CD4-positive, alpha-beta T cell treated with Interleukin-2 at 100 ng/mL for 4 hours (primary cell): ENCODE data around the gene MAB21L3.

Source experiments
- DNase-seq: peaks from one replicate; pipeline ENCODE4 v3.0.0-alpha.2; 2020; ENCODE audit warnings: low spot score

The MAB21L3 gene

DNA sequence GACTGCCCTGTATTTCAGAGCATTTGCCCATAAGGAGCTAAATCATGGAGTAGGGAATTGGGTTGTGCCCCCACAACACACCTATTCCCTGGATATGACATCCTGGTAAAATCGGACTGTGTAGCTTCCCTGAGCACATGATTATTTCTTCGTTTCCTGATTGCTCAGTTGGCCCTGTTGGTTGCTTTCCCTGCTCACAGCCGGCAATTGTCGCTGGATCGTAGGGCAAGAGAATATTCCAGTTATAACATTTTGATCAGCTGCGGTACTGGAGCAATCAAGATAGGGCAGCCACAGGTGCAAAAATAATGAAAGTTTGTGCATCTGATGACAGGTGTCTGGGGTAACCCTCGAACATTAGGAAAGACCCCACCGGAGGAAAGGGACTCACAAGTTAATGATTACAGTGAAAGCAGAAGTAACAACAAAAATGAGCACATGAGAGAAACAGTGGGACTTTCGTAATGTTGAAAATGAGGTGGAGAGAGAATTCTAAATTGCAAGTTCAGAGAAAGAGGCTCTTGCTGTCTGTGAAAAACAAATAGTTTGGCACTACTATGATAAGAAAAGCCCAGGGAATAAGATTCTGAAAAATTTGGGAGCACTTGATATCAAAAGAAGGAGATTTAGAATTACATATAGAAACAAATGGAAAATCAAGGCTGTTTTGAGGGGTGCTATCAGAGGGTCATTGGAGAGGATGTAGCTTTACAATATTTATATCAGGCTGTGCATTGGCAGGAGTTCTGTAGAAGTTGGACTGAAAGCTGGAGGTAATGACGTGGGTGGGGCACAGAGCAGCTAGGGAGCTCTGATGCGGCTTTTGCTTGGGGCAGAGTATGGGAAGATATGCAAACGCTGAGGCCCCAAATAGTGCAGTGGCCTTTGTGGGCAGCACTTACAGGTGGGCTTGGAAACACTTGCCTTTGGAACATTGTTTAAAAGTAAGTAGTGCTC is at the start of gene MAB21L3:
Gene MAB21L3 (plus strand): TSS at position 833 of the 957 bp plus-strand sequence. CDS start 1,217 bp downstream, outside the sequence.
- DNase-seq: no peak

GRCh38 chr1:116062201-116062600 is 49.0 kb upstream of the MAB21L3 start:
- no peak for DNase-seq

GRCh38 chr1:116064616-116065015 is 46.6 kb upstream of the MAB21L3 start:
- DNase-seq: no peak

DNA sequence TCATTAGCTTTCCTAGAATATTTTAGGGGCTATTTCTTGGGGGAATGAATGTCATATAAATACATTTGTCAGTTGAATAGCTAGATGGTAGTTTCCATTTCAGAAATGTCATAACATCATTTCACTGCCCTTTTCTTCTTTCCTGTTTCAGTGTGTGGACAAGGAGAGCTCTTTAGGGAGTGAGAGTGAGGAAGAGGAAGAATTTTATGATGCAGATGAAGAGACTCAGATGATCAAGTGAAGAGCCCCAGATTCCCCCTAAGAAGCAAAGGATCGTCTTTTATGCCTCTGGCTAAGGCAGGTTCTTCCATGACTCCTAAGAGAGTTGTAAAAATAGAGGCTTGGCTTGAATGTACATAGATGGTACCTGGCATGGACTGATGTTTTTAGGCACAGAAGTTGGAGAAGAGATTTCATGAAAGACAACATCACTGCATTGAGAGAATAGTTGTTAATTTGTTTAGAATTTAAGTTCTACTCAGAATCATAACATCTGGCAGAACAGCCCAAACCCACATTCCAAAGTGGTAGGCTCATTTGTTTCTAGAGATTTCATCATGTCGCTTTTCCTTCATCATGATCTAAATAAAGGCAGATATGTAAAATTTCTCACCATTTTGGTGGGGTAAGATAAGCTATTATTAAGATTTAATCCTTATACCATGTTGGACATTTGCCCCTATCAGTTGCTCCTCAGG is 44.2 kb upstream of the MAB21L3 start:
- DNase-seq: no peak

GRCh38 chr1:116067566-116067890 is 43.7 kb upstream of the MAB21L3 start:
- no peak for DNase-seq

DNA sequence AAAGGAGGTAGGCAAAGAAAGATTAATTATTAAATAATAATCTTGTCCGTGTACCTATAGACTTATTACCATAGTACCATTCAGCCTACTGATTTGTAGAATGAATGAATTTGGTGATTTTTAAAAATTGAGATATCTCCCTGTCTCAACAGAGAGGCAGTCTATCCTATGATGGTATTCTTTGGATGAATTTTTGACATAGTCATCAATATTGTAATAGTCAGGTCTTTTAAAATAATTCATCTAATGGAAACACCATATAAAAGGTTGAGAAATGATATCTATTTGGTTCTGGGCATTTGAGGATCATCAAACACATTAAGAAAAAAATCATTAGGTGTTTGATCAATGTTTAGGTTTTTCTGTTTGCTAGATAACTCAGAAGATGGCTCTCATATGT is 35.6 kb upstream of the MAB21L3 start:
- DNase-seq: no peak

DNA sequence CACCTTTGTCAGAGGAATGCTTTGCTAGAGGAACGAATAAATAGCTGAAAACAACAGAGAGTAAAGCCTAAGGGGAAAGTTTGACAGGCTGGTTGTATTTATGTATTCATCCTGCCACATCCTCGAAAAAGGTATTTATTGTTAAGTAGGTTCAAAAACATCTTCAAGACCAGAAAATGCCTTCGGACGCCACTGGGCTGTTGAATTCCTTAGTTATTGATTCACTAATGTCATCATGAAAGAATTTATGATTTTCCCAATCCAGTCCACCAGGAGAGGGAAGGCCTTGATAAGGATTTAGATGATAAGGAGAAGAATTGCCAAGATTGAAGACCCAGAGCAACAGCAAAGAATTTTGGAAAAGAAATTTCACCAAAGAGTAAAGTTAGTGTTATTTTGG is 35.2 kb upstream of the MAB21L3 start:
- DNase-seq: no peak

- DNase-seq: no peak
Observed at GRCh38 chr1:116076831-116077230, 34.4 kb upstream of the MAB21L3 start.

DNA sequence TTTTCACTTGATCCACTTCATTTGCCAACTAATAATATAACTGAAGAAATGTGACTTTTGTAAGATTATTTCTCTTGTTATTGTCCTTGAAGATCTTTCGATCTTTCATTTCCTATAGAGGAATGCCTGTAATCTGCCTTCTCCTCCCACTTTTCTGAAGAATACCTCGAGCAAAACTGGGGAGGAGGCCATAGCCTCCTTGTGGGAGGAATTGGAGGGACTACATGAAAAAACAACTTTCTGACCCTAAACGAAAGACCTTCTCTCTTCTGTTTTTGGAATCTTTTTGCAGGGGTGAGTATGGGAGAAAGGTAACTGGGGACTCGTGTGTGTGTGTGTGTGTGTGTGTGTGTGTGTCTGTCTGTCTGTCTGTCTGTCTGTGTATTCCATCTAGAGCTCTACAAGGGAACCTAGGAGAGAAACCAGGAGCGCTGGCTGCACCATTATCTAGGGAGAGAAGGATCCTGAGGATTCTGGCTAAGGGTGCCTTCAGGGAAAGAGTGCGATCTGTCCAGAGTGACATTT is 32.4 kb upstream of the MAB21L3 start:
- DNase-seq: no peak

DNA sequence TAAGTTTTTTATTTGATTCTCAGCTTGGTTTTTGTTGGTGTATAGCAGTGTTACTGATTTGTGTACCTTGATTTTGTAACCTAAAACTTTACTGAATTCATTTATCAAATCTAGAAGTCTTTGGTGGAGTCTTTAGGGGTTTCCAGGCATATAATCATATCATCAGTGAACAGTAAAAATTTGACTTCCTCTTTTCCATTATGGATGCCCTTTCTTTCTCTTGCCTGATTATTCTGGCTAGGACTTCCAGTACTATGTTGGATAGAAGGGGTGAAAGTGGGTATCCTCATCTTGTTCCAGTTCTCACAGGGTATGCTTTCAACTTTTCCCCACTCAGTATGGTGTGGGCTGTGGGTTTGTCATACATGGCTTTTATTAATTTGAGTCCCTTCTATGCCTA is 23.6 kb upstream of the MAB21L3 start:
- DNase-seq: no peak

GRCh38 chr1:116089870-116090269 is 21.3 kb upstream of the MAB21L3 start:
- no peak for DNase-seq

DNA sequence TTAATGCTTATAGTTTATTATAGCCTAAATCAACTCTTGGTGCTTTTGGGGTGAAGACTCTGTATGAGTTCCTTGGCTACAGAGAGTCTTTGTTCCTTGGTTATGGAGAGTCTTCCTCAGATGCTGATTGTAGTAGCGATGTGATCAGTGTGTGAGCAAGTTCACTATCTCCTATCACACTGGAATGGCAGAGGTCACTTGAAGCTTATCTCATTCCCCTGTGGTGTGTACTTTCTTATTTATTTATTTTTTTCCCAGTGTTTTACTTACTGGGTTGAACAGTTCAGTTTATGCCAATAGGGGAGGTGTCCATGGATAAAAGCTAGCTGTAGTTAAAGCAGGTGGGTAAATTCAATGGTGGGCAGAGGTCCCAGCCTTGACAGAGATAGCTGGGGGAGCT is 20.1 kb upstream of the MAB21L3 start:
- no peak for DNase-seq

DNA sequence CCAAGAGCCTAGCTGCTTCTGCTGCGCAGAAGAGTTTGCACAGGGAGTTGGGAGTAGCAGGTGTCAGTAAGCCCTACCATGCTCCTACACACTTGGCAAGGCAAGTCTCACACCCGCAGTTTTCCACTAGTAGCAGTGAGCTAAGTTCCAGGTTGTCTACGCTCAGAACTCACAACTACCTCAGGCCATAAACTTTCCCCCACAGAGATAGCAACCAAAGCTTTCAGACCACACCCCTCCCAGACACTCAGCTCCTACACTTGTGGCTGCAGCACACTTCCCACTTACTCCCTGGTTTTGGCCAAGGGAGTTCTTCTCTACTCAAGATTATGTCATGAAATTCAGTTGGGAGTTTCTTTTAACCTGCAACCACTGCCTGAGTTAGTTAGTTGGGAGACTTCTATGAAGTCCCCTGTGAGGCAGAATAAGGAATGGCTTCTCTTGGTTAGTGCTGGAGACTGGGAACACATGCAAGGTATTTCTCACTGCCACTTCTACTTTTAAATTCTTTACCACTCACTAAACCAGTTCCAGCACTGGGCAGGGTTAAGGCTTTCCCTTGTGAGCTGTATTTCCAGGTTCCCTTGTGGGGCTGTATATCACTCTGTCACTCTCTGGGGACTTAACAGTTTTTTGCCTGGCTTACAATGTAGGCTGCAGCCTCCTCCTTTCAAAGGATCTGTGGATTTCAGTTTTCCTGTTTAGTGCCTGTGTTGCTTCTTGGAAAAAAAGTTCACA is 18.3 kb upstream of the MAB21L3 start:
- no peak for DNase-seq

DNA sequence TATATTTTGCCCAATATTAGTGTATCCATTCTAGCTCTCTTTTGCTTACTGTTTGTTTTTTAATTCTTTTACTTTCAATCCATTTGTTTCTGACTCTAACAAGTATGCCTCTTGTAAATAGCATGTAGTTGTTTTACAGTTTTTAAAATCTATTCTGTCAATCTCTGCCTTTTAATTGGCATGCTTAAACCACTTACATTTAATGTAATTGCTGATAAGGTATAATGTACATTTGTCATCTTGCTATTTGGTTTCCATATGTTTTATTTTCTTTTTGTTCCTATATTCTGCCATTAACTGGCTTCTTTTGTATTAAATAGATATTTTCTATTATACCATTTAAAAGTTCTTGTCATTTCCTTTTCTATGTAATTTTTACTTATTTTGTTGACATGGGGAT is 16.2 kb upstream of the MAB21L3 start:
- no peak for DNase-seq

GRCh38 chr1:116096013-116096618 is 15.1 kb upstream of the MAB21L3 start:
- DNase-seq: no peak

GRCh38 chr1:116097626-116098025 is 13.6 kb upstream of the MAB21L3 start:
- no peak for DNase-seq

DNA sequence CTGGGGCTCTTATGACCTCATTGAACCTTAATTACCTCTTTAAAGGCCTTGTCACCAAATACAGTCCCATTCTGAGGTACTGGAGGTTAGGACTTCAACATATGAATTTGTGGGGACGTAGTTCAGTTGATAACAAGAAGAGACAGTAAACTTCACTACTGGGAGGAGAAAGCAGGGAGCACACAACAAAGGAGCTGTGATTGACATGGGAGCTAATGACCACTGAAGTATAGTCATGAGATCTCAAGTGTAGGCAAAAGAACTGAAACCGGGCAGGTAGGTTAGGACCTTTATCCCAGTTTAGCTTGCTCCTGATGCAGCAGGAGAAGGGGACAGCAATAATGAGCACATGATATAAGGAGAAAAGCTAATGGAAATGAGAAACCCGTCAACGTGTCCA is 11.8 kb upstream of the MAB21L3 start:
- DNase-seq: no peak

DNA sequence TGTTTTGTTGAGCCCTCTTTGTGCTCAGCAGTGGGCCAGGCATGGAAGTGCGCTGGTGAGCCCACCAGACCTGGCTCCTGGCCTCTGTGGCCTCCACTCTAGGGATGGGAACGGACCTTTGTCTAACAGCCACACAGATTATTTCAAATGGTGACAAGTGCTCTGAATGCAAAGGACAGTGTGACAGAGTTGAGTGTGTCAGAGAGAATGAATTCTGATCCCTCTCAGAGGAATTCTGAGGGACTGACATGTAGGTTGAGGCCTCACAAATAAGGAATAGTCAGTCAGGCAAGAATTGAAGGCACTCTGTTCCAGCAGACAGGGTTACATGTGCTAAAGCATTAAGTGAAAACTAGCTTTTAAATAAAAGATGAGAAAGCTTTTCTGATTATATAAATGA is 11.3 kb upstream of the MAB21L3 start:
- DNase-seq: no peak

GRCh38 chr1:116104667-116105066 is 6.5 kb upstream of the MAB21L3 start:
- no peak for DNase-seq

DNA sequence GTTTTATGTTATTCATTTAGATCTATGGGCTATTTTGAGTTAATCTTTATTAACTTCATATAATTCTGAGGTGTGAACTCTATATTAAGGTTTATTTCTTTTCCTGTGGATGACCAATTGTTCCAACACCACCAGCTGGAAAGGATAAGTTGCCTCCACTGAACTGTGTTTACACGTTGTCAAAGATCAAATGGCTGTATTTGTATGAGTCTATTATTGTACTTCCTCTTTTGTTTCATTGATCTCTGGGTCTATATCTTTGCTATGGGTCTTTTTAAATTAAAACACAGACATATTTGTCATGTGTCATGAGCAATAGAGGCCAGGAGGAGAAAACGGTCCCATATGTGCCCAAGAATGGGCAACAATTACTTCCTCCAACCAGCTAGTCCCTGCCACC is 5.2 kb upstream of the MAB21L3 start:
- DNase-seq: no peak

- no peak for DNase-seq
Observed at GRCh38 chr1:116106646-116107045, 4.6 kb upstream of the MAB21L3 start.

DNA sequence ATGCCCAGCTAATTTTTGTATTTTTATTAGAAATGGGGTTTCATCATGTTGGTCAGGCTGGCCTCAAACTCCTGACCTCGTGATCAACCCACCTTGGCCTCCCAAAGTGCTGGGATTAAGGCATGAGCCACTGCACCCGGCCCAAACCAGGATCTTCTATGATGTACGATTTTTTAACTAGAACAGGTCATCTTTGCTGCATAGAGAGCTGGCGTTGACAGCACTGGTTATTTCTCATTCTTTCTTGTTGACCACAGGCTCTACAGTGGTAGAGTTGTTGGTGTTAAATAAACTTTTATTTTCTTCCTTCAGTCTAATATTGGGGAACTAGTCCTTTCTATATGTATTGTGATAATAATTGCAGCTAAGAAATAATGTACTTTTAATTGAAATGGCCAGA is 3.8 kb upstream of the MAB21L3 start:
- no peak for DNase-seq
